IPS-NIHi7 (cell line): ENCODE results near the gene TNFRSF13B.
"Not testable (repeated sequence)": the region's sequence is repeated elsewhere in the genome, so short reads cannot be mapped to it uniquely, and the experiment has no call there.

ENCODE experiments used
- DNase-seq: peaks from one replicate; pipeline ENCODE4 v3.0.0; 2012; ENCODE audit warnings: mixed read lengths; ENCODE audit errors: extremely low spot score

The TNFRSF13B gene

DNA sequence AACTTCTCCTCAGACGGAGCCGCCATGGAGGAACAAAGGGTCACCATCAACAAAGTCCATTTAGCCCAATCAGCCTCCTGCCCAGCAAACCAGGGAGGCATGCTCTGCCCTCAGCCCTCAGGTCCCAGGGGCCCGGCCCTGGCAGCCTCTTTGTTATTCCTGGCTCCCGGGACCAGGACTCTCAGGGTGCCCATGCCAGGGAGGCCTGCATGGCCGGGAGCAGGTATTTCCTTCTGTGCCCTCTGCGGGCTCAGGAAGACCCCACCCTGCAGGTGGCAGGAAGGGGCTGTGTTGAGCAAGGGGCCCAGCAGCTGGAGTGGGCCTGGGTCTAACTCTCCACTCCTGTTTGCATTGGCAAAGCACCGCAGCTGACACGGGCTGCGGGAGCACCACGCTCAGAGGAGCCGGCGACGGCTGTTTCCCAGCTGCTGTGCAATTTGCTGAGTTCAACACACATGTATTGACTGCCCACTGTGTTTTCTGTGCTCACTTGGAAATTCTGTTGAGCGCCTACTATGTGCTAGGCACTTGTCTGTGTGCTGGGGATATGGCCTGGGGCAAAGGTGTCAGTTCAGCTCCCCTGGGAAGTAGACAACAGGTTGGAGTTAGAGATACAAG lies 33.2 kb upstream of the TNFRSF13B start:
- DNase-seq = not testable (repeated sequence)

GRCh38 chr17:17004251-17004996 lies 32.5 kb upstream of the TNFRSF13B start:
- no peak for DNase-seq

DNA sequence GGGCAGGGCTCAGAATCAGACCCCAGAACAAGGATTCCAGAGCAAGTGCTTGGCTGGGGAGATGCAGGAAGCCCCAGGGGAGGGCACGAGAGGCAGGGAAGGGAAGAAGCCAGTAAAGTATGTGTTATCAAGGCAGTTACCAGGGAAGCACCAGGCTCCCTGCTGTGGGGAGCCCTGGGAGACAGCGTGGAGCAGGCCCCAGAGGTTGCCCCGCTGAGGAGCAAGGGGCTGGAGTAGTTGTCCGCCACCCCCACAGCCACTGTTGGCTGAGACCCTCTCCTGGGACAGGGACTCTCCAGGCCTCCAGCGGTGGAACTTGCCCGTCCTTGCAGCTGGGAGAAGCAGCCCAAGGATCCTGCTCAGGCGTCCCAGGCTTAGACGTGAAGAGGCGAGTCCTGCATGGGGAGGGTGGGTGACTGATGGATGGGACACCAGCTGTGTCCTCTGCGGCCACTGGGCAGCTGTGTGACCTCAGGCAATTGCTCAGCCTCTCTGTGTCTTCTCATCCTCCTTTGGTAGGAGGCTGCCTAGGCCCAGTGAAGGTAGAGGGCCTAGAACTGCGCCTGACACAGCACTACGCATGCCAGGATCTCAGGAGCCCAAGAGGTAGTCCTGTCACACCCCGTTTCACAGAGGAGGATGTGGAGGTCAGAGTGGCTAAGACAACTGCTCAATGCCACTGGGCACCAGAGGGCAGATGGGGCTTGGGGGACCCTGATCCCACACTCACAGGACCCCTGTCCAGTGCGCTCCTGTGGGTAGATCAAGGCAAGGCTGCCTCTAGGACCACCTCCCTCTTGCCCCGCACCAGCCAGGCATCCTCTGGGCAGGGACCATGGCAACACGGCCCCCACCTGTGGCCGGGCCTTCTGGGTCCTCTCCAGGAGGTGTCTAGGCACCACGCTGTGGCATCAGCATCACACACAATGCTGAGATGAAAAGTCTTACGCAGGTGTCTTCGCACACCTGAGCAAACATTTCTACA lies 31.1 kb upstream of the TNFRSF13B start:
- not testable (repeated sequence) for DNase-seq

DNA sequence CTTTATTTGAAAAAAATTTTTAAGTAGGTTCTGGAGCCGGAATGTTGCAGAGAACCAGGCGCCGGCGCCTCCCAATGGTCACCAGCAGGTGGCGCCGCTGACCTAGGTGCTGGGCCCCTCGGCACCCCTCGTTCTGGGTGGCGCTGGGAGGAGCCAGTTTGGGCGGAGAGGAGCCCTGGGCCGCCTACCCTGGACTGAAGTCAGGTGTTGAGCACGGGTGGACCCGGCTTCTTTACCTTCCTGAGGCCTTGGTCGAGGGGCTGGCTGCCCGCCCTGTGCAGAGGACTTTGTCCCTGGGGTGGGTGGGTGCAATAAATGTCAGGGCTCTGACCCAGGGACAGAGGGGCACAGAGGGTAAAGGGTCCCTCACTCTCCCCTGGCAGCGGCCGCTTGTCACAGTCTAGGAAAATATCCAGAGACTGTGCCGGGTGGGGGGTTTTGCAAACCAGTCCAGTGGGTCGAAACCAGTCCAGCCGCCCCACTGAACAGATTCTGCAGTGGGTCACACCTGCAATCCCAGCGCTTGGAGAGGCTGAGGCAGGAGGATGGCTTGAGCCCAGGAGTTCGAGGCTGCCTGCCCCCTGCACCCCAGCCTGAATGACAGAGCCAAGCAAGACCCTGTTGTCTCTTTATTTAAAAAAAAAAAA lies 30.1 kb upstream of the TNFRSF13B start:
- DNase-seq = peak; percentile 94

GRCh38 chr17:17001076-17001777 lies 29.3 kb upstream of the TNFRSF13B start:
- no peak for DNase-seq

DNA sequence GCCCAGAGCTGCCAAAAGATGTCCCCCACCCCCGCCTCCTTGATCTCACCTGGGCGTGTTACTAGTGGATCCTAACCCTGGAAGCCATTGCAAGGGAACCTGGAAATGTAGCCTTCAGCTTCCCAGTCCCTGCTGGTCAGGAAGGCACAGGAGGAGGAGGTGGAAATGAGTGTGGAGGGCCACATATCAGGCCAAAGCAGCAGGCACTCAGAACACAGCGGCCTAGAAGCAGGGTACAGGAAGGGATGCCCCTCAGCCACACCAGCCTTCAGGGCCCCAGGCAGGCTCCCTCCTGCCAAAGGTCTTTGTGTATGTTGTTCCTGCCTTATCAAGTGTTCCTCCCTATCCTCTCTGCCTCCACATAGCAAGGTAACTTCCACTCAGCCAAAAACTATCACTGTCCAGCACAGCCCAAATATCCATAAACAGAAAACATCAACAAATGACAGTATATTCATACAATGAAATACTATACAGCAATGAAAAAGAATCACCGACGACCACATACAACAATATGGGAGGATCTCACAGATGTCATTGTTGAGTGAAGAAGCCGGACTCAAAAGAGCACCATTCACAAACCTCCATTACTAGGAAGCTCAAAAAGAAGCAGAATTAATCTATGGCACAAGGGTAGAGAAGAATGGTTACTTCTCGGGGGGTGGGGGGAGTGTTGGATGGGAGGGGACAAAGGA lies 28.2 kb upstream of the TNFRSF13B start:
- DNase-seq = no peak

- DNase-seq = no peak
These were observed 25.9 kb upstream of the TNFRSF13B start for GRCh38 chr17:16997514-16998429.

DNA sequence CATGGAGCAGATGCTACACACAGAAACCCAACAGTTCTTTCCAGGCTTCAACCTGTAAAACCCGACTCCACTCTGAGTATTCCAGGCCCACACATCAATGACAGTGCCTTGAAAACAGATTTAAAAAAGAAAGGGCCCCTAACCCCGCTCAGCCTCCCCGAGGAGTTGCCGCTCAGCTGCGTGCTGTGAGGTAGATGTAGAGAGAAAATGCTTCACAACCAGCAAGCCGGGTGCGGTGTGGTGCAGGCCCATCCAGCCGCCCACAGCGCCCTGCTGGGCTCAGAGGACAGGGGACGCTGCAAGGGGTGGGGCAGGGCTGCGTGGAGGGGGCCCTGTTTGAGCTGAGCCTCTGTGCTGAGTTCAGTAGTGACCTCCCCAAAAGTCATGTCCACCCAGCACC lies 24.8 kb upstream of the TNFRSF13B start:
- DNase-seq = not testable (repeated sequence)

GRCh38 chr17:16995930-16996329 lies 24.0 kb upstream of the TNFRSF13B start:
- no peak for DNase-seq

DNA sequence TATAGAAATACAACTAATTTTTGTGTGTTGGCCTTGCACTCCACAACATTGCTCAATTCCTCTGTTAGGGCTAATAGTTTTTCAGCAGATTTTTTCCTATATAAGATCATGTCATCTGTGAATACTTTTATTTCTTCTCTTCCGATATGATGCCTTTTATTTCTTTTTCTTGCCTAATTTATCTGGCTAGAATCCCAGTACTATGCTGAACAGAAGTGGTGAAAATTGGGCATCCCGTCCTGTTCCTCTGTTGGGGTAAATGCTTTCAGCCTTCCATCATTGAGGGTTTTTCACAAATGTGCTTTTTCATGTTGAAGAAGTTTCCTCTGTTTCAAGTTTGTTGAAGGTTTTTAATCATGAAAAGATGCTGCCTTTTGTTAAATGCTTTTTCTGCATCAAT lies 22.7 kb upstream of the TNFRSF13B start:
- no peak for DNase-seq

- peak; percentile 90 for DNase-seq
These were observed 19.6 kb upstream of the TNFRSF13B start for GRCh38 chr17:16991349-16992009.

- DNase-seq = no peak
These were observed 18.3 kb upstream of the TNFRSF13B start for GRCh38 chr17:16989953-16990860.

GRCh38 chr17:16989230-16989952 lies 17.5 kb upstream of the TNFRSF13B start:
- DNase-seq = no peak

DNA sequence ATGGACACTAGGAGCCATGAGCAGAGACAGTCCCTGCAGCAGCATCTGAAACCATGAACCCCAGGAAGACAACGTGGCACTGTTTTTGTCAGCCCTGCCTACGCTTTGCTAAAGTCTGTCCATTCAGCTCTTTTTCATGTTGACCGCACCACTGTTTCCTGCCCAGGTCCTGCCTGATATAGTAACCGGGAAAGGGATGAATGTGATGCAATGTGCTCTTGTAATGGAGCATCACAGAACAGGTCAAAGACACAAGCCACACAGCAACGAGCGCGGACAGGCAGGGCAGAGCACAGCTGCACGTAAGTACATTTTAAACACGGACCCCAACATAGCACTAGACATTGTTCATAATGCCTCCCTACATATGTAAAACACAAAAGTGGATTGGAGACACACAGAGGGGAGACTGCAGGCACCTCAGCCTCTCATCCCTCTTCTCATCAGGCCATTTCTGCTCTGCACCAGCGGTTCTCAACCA lies 16.9 kb upstream of the TNFRSF13B start:
- DNase-seq = no peak

GRCh38 chr17:16987830-16988601 lies 16.1 kb upstream of the TNFRSF13B start:
- peak; percentile 79 for DNase-seq
